ENCODE results near the gene MAST4. TPM values are rescaled to one million over a fixed set of nuclear protein-coding genes. Genes with fewer than 3 reads are reported as not detected.

The MAST4 gene
- total and polyA plus RNA-seq, 2 of the 13 experiments (the other 11 are each of a cell fraction or from before 2014, with no cell fraction given), result 3.4 to 3.7 TPM

- 22% methylated on average over 6 of the region's 6 CpGs for WGBS (ENCODE audit: low lambda C conversion rate)
- Histone ChIP-seq H3K4me3 (replicated peaks in 1 of 3; ENCODE audit: insufficient read depth in 1 of 3, low read depth in 2 of 3, low read length in 3 of 3) (peak overlapping the region; percentile 65 to 74 (median 73)), H3K4me1 (ENCODE audit: insufficient read depth, low read length) (peaks cover 52% of the 10 kb centered on the region), H2AFZ (ENCODE audit: low read length) (no peak overlapping the region), H4K20me1 (ENCODE audit: insufficient read depth, low read length) (no peaks in the 10 kb centered on the region), H3K27ac (ENCODE audit: extremely low read length, insufficient read depth, low read length) (peak overlapping the region; percentile 64), H3K79me2 (ENCODE audit: insufficient read depth, low read length) (peaks cover 20% of the 10 kb centered on the region), H3K9me3 (ENCODE audit: low read length) (no peaks in the 10 kb centered on the region), H3K9ac (ENCODE audit: insufficient read depth, low read depth, low read length) (peak overlapping the region; percentile 75), H3K27me3 (ENCODE audit: control insufficient read depth in 1 of 2, insufficient read depth in 2 of 2, low read length in 2 of 2) (no peaks in the 10 kb centered on the region), H3K4me2 (ENCODE audit: low read depth, low read length) (peak overlapping the region; percentile 93), H3K36me3 (replicated peaks in 1 of 2; ENCODE audit: control insufficient read depth in 1 of 2, insufficient read depth in 2 of 2, low read length in 2 of 2) (no peaks in the 10 kb centered on the region)
- intact Hi-C loops (cut with micrococcal nuclease; ENCODE audit: unreplicated experiment) (no loop called here), in situ Hi-C loops (cut with HindIII; ENCODE audit: extremely low pct_ligation_motif_present, low pct_unique_long_range_greater_than_20kb) (loop anchor here (5.0 kb wide), 1 partner anchor 139 kb away; no protein-coding TSS in a partner anchor)
- BruUV-seq (replicated peaks), result TSS peak; percentile 91
- ChIA-PET POLR2A (interaction anchor here (1.1 to 1.2 kb wide), 2 partner anchors 9 to 10 kb away, joined by 3 to 5 read pairs; no protein-coding TSS in a partner anchor), CTCF (ENCODE audit: low intra/inter-chr PET ratio, low total read pairs) (no interaction called here)
- TF ChIP-seq MAFK (conservative IDR thresholded peaks at IDR 0.05 in 1 of 2, IDR thresholded peaks at IDR 0.05 in 1 of 2; ENCODE audit: low read length in 2 of 2) (peak in 1 of 2 experiments; percentile 37; a peak in 2 of 4 replicates), FOXA1 (IDR thresholded peaks at IDR 0.05) (no peak), FOXA1 (CRISPR knock-in tag; IDR thresholded peaks at IDR 0.05) (0 out of 2 replicates have a peak, but pooled peaks have one; percentile 11), TRIM24 (CRISPR knock-in tag; IDR thresholded peaks at IDR 0.05) (no peak)
- FAIRE-seq, result no peak
- ATAC-seq, result no peak
- peak; percentile 19 for DNase-seq (ENCODE audit: low spot score)
Observed at GRCh38 chr5:67002832-67003684, 406.9 kb downstream of the MAST4 start.

DNA sequence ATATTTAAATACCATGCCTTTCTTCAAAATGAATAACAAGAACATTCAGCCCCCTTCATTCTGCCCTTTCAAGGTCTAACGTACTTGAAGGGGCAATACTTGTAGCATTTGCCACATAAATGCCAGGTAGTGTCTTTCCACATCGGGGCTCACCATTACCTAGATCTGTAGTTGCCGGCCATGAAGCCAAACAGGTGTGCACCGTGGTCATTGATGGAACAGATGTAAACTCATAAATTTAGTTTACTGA lies 407.4 kb downstream of the MAST4 start:
- Histone ChIP-seq H4K20me1 (ENCODE audit: insufficient read depth, low read length) (no peaks in the 10 kb centered on the region), H3K27me3 (ENCODE audit: control insufficient read depth in 1 of 2, insufficient read depth in 2 of 2, low read length in 2 of 2) (no peaks in the 10 kb centered on the region), H3K79me2 (ENCODE audit: insufficient read depth, low read length) (peaks cover 22% of the 10 kb centered on the region), H3K27ac (ENCODE audit: extremely low read length, insufficient read depth, low read length) (peak overlapping the region; percentile 64), H2AFZ (ENCODE audit: low read length) (no peak overlapping the region), H3K4me3 (replicated peaks in 1 of 3; ENCODE audit: insufficient read depth in 1 of 3, low read depth in 2 of 3, low read length in 3 of 3) (peak overlapping the region; percentile 65 to 74 (median 73)), H3K36me3 (replicated peaks in 1 of 2; ENCODE audit: control insufficient read depth in 1 of 2, insufficient read depth in 2 of 2, low read length in 2 of 2) (no peaks in the 10 kb centered on the region), H3K9me3 (ENCODE audit: low read length) (no peaks in the 10 kb centered on the region), H3K4me1 (ENCODE audit: insufficient read depth, low read length) (peaks cover 57% of the 10 kb centered on the region), H3K9ac (ENCODE audit: insufficient read depth, low read depth, low read length) (peak overlapping the region; percentile 75), H3K4me2 (ENCODE audit: low read depth, low read length) (peak overlapping the region; percentile 93)
- BruUV-seq (replicated peaks), result no TSS peak
- no peak for DNase-seq (ENCODE audit: low spot score)
- 0% methylated on average over 4 of the region's 4 CpGs for WGBS (ENCODE audit: low lambda C conversion rate)
- ChIA-PET CTCF (ENCODE audit: low intra/inter-chr PET ratio, low total read pairs) (no interaction called here), POLR2A (interaction anchor here (1.1 to 1.8 kb wide), 3 partner anchors 10 to 140 kb away, joined by 3 to 21 read pairs (median 9); no protein-coding TSS in a partner anchor)
- no peak for ATAC-seq
- FAIRE-seq, result no peak
- intact Hi-C loops (cut with micrococcal nuclease; ENCODE audit: unreplicated experiment) (no loop called here), in situ Hi-C loops (cut with HindIII; ENCODE audit: extremely low pct_ligation_motif_present, low pct_unique_long_range_greater_than_20kb) (loop anchor here (5.0 kb wide), 1 partner anchor 139 kb away; no protein-coding TSS in a partner anchor)
- TF ChIP-seq GLMP (CRISPR knock-in tag; IDR thresholded peaks at IDR 0.05; ENCODE audit: borderline replicate concordance) (no peak), THAP9 (CRISPR knock-in tag; IDR thresholded peaks at IDR 0.05; ENCODE audit: borderline replicate concordance) (no peak), ZSCAN21 (CRISPR knock-in tag; IDR thresholded peaks at IDR 0.05; ENCODE audit: borderline replicate concordance) (no peak)
- TF ChIP-seq, protein P1, sequence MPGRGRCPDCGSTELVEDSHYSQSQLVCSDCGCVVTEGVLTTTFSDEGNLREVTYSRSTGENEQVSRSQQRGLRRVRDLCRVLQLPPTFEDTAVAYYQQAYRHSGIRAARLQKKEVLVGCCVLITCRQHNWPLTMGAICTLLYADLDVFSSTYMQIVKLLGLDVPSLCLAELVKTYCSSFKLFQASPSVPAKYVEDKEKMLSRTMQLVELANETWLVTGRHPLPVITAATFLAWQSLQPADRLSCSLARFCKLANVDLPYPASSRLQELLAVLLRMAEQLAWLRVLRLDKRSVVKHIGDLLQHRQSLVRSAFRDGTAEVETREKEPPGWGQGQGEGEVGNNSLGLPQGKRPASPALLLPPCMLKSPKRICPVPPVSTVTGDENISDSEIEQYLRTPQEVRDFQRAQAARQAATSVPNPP (CRISPR knock-in tag; IDR thresholded peaks at IDR 0.05), result no peak

Measured in HepG2 (cell line).